Keratinocyte (primary cell): Measurements from ENCODE around the gene DIP2C.

Experiments
- EZH2 ChIP-seq: IDR thresholded peaks from one replicate; pipeline ENCODE4 v1.6.1; 2012; ENCODE audit warnings: inconsistent platforms, mild to moderate bottlenecking, low read length, moderate library complexity
- TF ChIP-seq, protein P1 (sequence below), 3 experiments: IDR thresholded peaks in 1 of 3; conservative IDR thresholded peaks in 1 of 3; optimal IDR thresholded peaks in 1 of 3; 2 replicates in 2 of 3; 3 replicates in 1 of 3; pipeline versions ENCODE3 to v1.5.1; 2011; ENCODE audit warnings: low read length in 3 of 3, mild to moderate bottlenecking in 3 of 3, moderate library complexity in 2 of 3, control low read depth in 1 of 3, inconsistent platforms in 1 of 3; ENCODE audit not compliant: insufficient read depth in 2 of 3; ENCODE audit errors: extremely low read depth in 1 of 3

DNA sequence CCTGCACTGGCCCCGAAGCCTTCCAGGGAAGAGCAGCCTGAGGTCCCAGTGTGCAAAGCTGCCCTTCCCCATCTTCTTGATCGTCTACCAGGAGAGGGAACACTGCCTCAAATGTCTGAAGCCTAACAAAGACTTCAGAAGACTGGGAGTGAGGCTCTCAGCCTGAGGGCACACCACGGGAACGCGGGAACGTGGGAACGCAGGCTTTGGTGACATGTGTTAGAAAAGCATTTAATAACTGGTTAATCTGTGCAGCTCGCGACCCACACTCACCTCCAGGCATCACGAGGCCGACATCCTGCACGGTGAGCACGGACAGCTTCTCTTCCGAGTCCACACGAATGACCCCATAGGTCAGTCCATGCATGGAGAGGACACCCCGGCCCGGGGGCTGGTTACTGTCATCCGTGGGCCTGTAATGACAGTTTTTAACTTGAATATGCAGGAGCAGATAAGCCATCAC lies 320.2 kb downstream of the DIP2C start:
- TF ChIP-seq, protein P1, sequence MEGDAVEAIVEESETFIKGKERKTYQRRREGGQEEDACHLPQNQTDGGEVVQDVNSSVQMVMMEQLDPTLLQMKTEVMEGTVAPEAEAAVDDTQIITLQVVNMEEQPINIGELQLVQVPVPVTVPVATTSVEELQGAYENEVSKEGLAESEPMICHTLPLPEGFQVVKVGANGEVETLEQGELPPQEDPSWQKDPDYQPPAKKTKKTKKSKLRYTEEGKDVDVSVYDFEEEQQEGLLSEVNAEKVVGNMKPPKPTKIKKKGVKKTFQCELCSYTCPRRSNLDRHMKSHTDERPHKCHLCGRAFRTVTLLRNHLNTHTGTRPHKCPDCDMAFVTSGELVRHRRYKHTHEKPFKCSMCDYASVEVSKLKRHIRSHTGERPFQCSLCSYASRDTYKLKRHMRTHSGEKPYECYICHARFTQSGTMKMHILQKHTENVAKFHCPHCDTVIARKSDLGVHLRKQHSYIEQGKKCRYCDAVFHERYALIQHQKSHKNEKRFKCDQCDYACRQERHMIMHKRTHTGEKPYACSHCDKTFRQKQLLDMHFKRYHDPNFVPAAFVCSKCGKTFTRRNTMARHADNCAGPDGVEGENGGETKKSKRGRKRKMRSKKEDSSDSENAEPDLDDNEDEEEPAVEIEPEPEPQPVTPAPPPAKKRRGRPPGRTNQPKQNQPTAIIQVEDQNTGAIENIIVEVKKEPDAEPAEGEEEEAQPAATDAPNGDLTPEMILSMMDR (optimal IDR thresholded peaks at IDR 0.05 in 1 of 3, IDR thresholded peaks at IDR 0.05 in 1 of 3, conservative IDR thresholded peaks at IDR 0.05 in 1 of 3; ENCODE audit: extremely low read depth in 1 of 3, insufficient read depth in 2 of 3, low read length in 3 of 3): no peak
- no peak for TF ChIP-seq EZH2
